B cell (primary cell): ENCODE results near the gene PACRGL. TPM values are rescaled to one million over a fixed set of nuclear protein-coding genes. Genes with fewer than 3 reads are reported as not detected.

Experiments
- ATAC-seq: fragments of 200-7000 bp; cut with Tn5 transposase; one replicate; pipeline ENCODE4 v1.10.0; 2021; ENCODE audit warnings: low read depth, mild to moderate bottlenecking, moderate number of reproducible peaks, moderate library complexity
- CTCF ChIA-PET: fragments of 350-600 bp; sonication (Branson Sonifier 250); formaldehyde crosslinking; loops from one replicate; lab custom pipeline; 2021; ENCODE audit warnings: antibody characterized with exemption, inconsistent platforms; lab: Charles Lee
- POLR2A ChIA-PET: fragments of 350-600 bp; sonication (Branson Sonifier 250); formaldehyde crosslinking; loops from one replicate; lab custom pipeline; 2021; ENCODE audit warnings: antibody characterized with exemption; lab: Charles Lee
- DNase-seq: peaks from one replicate; pipeline ENCODE4 v3.0.0; 2013
- H2AFZ ChIP-seq: 2 replicates; pipeline ENCODE4 v1.6.1; 2012; ENCODE audit warnings: mild to moderate bottlenecking, low read depth, low read length; ENCODE audit not compliant: insufficient read depth, poor library complexity, severe bottlenecking
- H3K27ac ChIP-seq, 2 donors: 1 replicate in 1 of 2; 2 replicates in 1 of 2; pipeline ENCODE4 v1.5.1; 2012 to 2013; ENCODE audit warnings: low read length in 2 of 2, mild to moderate bottlenecking in 2 of 2, moderate library complexity in 1 of 2
- H3K27me3 ChIP-seq, 4 experiments: fragments of 200-600 bp in 1 of 4; sonication (generic) in 1 of 4; replicated peaks in 1 of 4; 1 replicate in 2 of 4; 2 replicates in 2 of 4; pipeline versions ENCODE4 v1.6.1 to v1.7.0; 2013 to 2016; ENCODE audit warnings: low read length in 3 of 4, mild to moderate bottlenecking in 2 of 4, mixed read lengths in 1 of 4, moderate library complexity in 1 of 4; ENCODE audit not compliant: insufficient read depth in 4 of 4, control insufficient read depth in 3 of 4; ENCODE audit errors: control extremely low read depth in 1 of 4
- H3K36me3 ChIP-seq, 2 experiments: replicated peaks in 1 of 2; 1 replicate in 1 of 2; 2 replicates in 1 of 2; pipeline versions ENCODE4 v1.6.1 to v1.7.1; 2013; ENCODE audit warnings: low read length in 1 of 2; ENCODE audit not compliant: insufficient read depth in 2 of 2, control insufficient read depth in 1 of 2; ENCODE audit errors: control extremely low read depth in 1 of 2, extremely low read depth in 1 of 2
- H3K4me1 ChIP-seq, 2 donors: fragments of 200-600 bp in 1 of 2; sonication (generic) in 1 of 2; 1 replicate in 1 of 2; 2 replicates in 1 of 2; pipeline versions ENCODE4 v1.5.1 to v1.6.1; 2013 to 2017; ENCODE audit warnings: low read length in 2 of 2; ENCODE audit not compliant: control insufficient read depth in 2 of 2, insufficient read depth in 2 of 2
- H3K4me2 ChIP-seq: replicated peaks from 2 replicates; pipeline ENCODE3; 2012; ENCODE audit warnings: mild to moderate bottlenecking, low read depth, low read length; ENCODE audit not compliant: poor library complexity, severe bottlenecking
- H3K4me3 ChIP-seq, 5 experiments: fragments of 200-600 bp in 1 of 5; sonication (generic) in 1 of 5; 1 replicate in 3 of 5; 2 replicates in 2 of 5; pipeline versions ENCODE4 v1.5.1 to v1.7.0; 2011 to 2016; ENCODE audit warnings: low read length in 4 of 5, mild to moderate bottlenecking in 4 of 5, low read depth in 2 of 5, control low read depth in 1 of 5, moderate library complexity in 1 of 5; ENCODE audit not compliant: insufficient read depth in 1 of 5; ENCODE audit errors: control extremely low read depth in 1 of 5, extremely low read depth in 1 of 5
- H3K79me2 ChIP-seq: fragments of 200-600 bp; sonication (generic); one replicate; pipeline ENCODE4 v1.6.0; 2016; ENCODE audit warnings: low read length; ENCODE audit not compliant: control insufficient read depth, insufficient read depth
- H3K9ac ChIP-seq: fragments of 200-600 bp; sonication (generic); 2 replicates; pipeline ENCODE4 v1.6.1; 2017; ENCODE audit warnings: mild to moderate bottlenecking, low read length, moderate library complexity
- H3K9me3 ChIP-seq, 3 donors: one replicate each; pipeline versions ENCODE4 v1.6.1 to v1.7.1; 2013; ENCODE audit warnings: low read length in 2 of 3; ENCODE audit not compliant: control insufficient read depth in 2 of 3, insufficient read depth in 1 of 3; ENCODE audit errors: control extremely low read depth in 1 of 3
- H4K20me1 ChIP-seq: 2 replicates; pipeline ENCODE4 v1.6.0; 2012; ENCODE audit warnings: mild to moderate bottlenecking, low read length; ENCODE audit not compliant: insufficient read depth, control insufficient read depth, poor library complexity, severe bottlenecking
- H3K27ac Mint-ChIP-seq: one replicate; pipeline ENCODE4 v1.8.0; 2021; ENCODE audit warnings: mixed read lengths
- H3K27me3 Mint-ChIP-seq: one replicate; pipeline ENCODE4 v1.8.0; 2021; ENCODE audit warnings: mixed read lengths
- H3K4me1 Mint-ChIP-seq: one replicate; pipeline ENCODE4 v1.8.0; 2021; ENCODE audit warnings: mixed read lengths
- H3K4me3 Mint-ChIP-seq: one replicate; pipeline ENCODE4 v1.8.0; 2021; ENCODE audit warnings: mixed read lengths
- H3K9me3 Mint-ChIP-seq: one replicate; pipeline ENCODE4 v1.8.0; 2022; ENCODE audit warnings: mixed read lengths; ENCODE audit not compliant: insufficient read depth
- CTCF ChIP-seq: fragments of 200-600 bp; IDR thresholded peaks from one replicate; pipeline ENCODE4 v1.8.0; 2022; ENCODE audit warnings: antibody characterized with exemption, mild to moderate bottlenecking
- EZH2 ChIP-seq: IDR thresholded peaks from 2 replicates; pipeline ENCODE4 v1.6.1; 2012; ENCODE audit warnings: borderline replicate concordance, low read depth, mild to moderate bottlenecking, moderate library complexity, low read length; ENCODE audit not compliant: insufficient read depth, poor library complexity, severe bottlenecking
- WGBS: methylation state at CpG from one replicate; pipeline ENCODE4 v1.1.5; 2013; ENCODE audit warnings: missing lambda C conversion rate; ENCODE audit not compliant: insufficient coverage; 5-methylcytosine and 5-hydroxymethylcytosine counted together
- intact Hi-C: fragments of 100-400 bp; cut with micrococcal nuclease; formaldehyde crosslinking; loops from one replicate; pipeline ENCODE4 v1.10.0; 2022
- polyA plus RNA-seq: library from polyadenylated mRNA; depleted of rRNA; stranded (reverse); fragments of >200 nt; gene quantifications from 2 replicates; pipeline ENCODE4 v1.2.3, GENCODE V29; 2012
- total RNA-seq, 2 donors: library from RNA; stranded (reverse); fragments of 120-200 nt in 1 of 2; gene quantifications; 1 replicate in 1 of 2; 2 replicates in 1 of 2; pipeline versions ENCODE4 v1.2.3 to v1.2.4, GENCODE V29; 2013 to 2022

PACRGL gene
- total and polyA plus RNA-seq, 2 donors (not counting 1 experiment from before 2014, with no cell fraction given): 5.3 to 18.7 TPM

GRCh38 chr4:20684852-20685763 is 15.2 kb upstream of the PACRGL start:
- no peaks in the 10 kb centered on the region for H3K36me3 ChIP-seq
- H3K79me2 ChIP-seq: no peaks in the 10 kb centered on the region
- Mint-ChIP-seq H3K27me3 (peaks cover 14% of the 10 kb centered on the region), H3K4me3 (no peak overlapping the region), H3K27ac (no peak overlapping the region), H3K9me3 (no peaks in the 10 kb centered on the region), H3K4me1 (no peaks in the 10 kb centered on the region)
- WGBS: 0% methylated on average over 1 of the region's 6 CpGs
- DNase-seq: peak; percentile 38
- H3K4me1 ChIP-seq: no peaks in the 10 kb centered on the region
- ATAC-seq: no peak
- no peak overlapping the region for H3K9ac ChIP-seq
- no peaks in the 10 kb centered on the region for H4K20me1 ChIP-seq
- POLR2A ChIA-PET: no interaction called here
- H2AFZ ChIP-seq: no peak overlapping the region
- H3K27ac ChIP-seq: no peak overlapping the region
- H3K27me3 ChIP-seq: peaks cover 0 to 6% (median 0%) of the 10 kb centered on the region in 4 experiments
- no peaks in the 10 kb centered on the region for H3K9me3 ChIP-seq
- TF ChIP-seq CTCF: peak; percentile 89
- no peak for TF ChIP-seq EZH2
- CTCF ChIA-PET: interaction anchor here (0.8 to 2.9 kb wide), 14 partner anchors 8 to 1999 kb away, joined by 3 to 22 read pairs (median 5); partner anchors contain the start of gene PACRGL
- no peak overlapping the region for H3K4me2 ChIP-seq
- intact Hi-C loops: loop anchor here (1.0 kb wide), 2 partner anchors 266 to 1996 kb away; no protein-coding TSS in a partner anchor
- H3K4me3 ChIP-seq: no peak overlapping the region

GRCh38 chr4:20687864-20688263 is 12.4 kb upstream of the PACRGL start:
- Histone ChIP-seq H3K36me3 (no peaks in the 10 kb centered on the region), H3K27ac (no peak overlapping the region), H2AFZ (no peak overlapping the region), H3K4me1 (no peaks in the 10 kb centered on the region), H3K9ac (no peak overlapping the region), H3K4me3 (no peak overlapping the region), H3K9me3 (no peaks in the 10 kb centered on the region), H3K79me2 (no peaks in the 10 kb centered on the region), H4K20me1 (no peaks in the 10 kb centered on the region), H3K27me3 (peaks cover 0 to 4% (median 0%) of the 10 kb centered on the region in 4 experiments), H3K4me2 (no peak overlapping the region)
- Mint-ChIP-seq H3K9me3 (no peaks in the 10 kb centered on the region), H3K4me3 (no peak overlapping the region), H3K27me3 (peaks cover 13% of the 10 kb centered on the region), H3K27ac (no peak overlapping the region), H3K4me1 (no peaks in the 10 kb centered on the region)
- TF ChIP-seq EZH2: no peak
- no peak for TF ChIP-seq CTCF
- intact Hi-C loops: no loop called here
- ATAC-seq (no peak), DNase-seq (no peak)
- ChIA-PET POLR2A (no interaction called here), CTCF (interaction anchor here (1.6 kb wide), 1 partner anchor 13 kb away, joined by 4 read pairs; no protein-coding TSS in a partner anchor)
- WGBS: no CpG with 5 or more reads among the region's 3 CpGs
